OCI-LY7 (cell line): ENCODE data around the gene ENTR1. TPM values are rescaled to one million over a fixed set of nuclear protein-coding genes. Genes with fewer than 3 reads are reported as not detected.

Experiments used
- BruUV-seq: library from RNA; stranded (reverse); fragments of 400-500 nt; replicated peaks from 2 replicates; lab custom pipeline; 2021; lab: Mats Ljungman, UMichigan
- CTCF ChIA-PET: fragments of 300-600 bp; sonication (Branson Sonifier 250); formaldehyde crosslinking; loops from one replicate; lab custom pipeline; 2022; ENCODE audit warnings: antibody characterized with exemption; ENCODE audit not compliant: unreplicated experiment; lab: Charles Lee
- POLR2A ChIA-PET: fragments of 300-600 bp; sonication (Branson Sonifier 250); formaldehyde crosslinking; loops from one replicate; lab custom pipeline; 2022; ENCODE audit warnings: antibody characterized with exemption; lab: Charles Lee
- DNase-seq: peaks from one replicate; pipeline ENCODE4 v3.0.0-alpha.2; 2015; ENCODE audit warnings: low spot score
- H2AFZ ChIP-seq: fragments of 200-600 bp; sonication (generic), shearing (Covaris generic); 2 replicates; pipeline ENCODE4 v1.6.1; 2014; ENCODE audit warnings: mild to moderate bottlenecking, antibody characterized with exemption, low read length, moderate library complexity
- H3K27ac ChIP-seq: fragments of 200-600 bp; sonication (generic); 2 replicates; pipeline ENCODE4 v1.5.1; 2014; ENCODE audit warnings: mixed run types, low read depth, mild to moderate bottlenecking, moderate library complexity, low read length, inconsistent platforms; ENCODE audit not compliant: poor library complexity, severe bottlenecking
- H3K36me3 ChIP-seq: fragments of 200-600 bp; sonication (generic); 2 replicates; pipeline ENCODE4 v1.6.1; 2014; ENCODE audit warnings: mild to moderate bottlenecking, antibody characterized with exemption, low read length, moderate library complexity, mixed read lengths; ENCODE audit not compliant: insufficient read depth
- H3K4me1 ChIP-seq: fragments of 200-600 bp; sonication (generic); 2 replicates; pipeline ENCODE4 v1.5.1; 2014; ENCODE audit warnings: mild to moderate bottlenecking, low read length; ENCODE audit not compliant: insufficient read depth, poor library complexity, severe bottlenecking
- H3K4me2 ChIP-seq: fragments of 200-600 bp; sonication (generic); 2 replicates; pipeline ENCODE4 v1.6.1; 2014; ENCODE audit warnings: mild to moderate bottlenecking, low read length
- H3K4me3 ChIP-seq: fragments of 200-600 bp; sonication (generic); 2 replicates; pipeline ENCODE4 v1.5.1; 2014; ENCODE audit warnings: mild to moderate bottlenecking, low read depth, low read length; ENCODE audit not compliant: poor library complexity, severe bottlenecking
- H3K79me2 ChIP-seq: fragments of 200-600 bp; sonication (generic); 2 replicates; pipeline ENCODE4 v1.6.1; 2016; ENCODE audit warnings: low read depth, mild to moderate bottlenecking, low read length, moderate library complexity, mixed read lengths; ENCODE audit not compliant: insufficient read depth
- H3K9me2 ChIP-seq: fragments of 200-600 bp; sonication (generic); 2 replicates; pipeline ENCODE4 v1.6.1; 2016; ENCODE audit warnings: mild to moderate bottlenecking, low read length, mixed read lengths; ENCODE audit not compliant: insufficient read depth
- H3K9me3 ChIP-seq: fragments of 200-600 bp; sonication (generic); 2 replicates; pipeline ENCODE4 v1.6.1; 2014; ENCODE audit warnings: mild to moderate bottlenecking, mixed run types, low read length, mixed read lengths
- H4K20me1 ChIP-seq: fragments of 200-600 bp; sonication (generic); 2 replicates; pipeline ENCODE4 v1.6.1; 2014; ENCODE audit warnings: mild to moderate bottlenecking, antibody characterized with exemption, low read length, moderate library complexity, mixed read lengths; ENCODE audit not compliant: insufficient read depth
- CTCF ChIP-seq: fragments of 200-600 bp; sonication (generic); conservative IDR thresholded peaks from 2 replicates; pipeline ENCODE4 v1.5.1; 2014; ENCODE audit warnings: mild to moderate bottlenecking, antibody characterized with exemption, low read length, moderate library complexity, mixed read lengths
- EZH2phosphoT487 ChIP-seq: fragments of 200-600 bp; sonication (generic); IDR thresholded peaks from 2 replicates; pipeline ENCODE4 v1.6.1; 2018; ENCODE audit warnings: low read depth, borderline replicate concordance, mild to moderate bottlenecking, mixed run types, antibody characterized with exemption, low read length, moderate library complexity, mixed read lengths
- intact Hi-C: fragments of 100-400 bp; cut with micrococcal nuclease; formaldehyde crosslinking; loops from one replicate; pipeline ENCODE4 v1.10.0; 2022; ENCODE audit not compliant: unreplicated experiment
- total RNA-seq, 2 experiments: library from RNA; depleted of rRNA in 1 of 2; stranded (reverse); fragments of >200 nt in 1 of 2; shearing (Covaris generic) in 1 of 2; gene quantifications; 2 replicates each; pipeline ENCODE4 v1.2.3, GENCODE V29; 2014 to 2022

ENTR1 gene
- total RNA-seq, 2 experiments from 2014 or later = 103 to 109 TPM

DNA sequence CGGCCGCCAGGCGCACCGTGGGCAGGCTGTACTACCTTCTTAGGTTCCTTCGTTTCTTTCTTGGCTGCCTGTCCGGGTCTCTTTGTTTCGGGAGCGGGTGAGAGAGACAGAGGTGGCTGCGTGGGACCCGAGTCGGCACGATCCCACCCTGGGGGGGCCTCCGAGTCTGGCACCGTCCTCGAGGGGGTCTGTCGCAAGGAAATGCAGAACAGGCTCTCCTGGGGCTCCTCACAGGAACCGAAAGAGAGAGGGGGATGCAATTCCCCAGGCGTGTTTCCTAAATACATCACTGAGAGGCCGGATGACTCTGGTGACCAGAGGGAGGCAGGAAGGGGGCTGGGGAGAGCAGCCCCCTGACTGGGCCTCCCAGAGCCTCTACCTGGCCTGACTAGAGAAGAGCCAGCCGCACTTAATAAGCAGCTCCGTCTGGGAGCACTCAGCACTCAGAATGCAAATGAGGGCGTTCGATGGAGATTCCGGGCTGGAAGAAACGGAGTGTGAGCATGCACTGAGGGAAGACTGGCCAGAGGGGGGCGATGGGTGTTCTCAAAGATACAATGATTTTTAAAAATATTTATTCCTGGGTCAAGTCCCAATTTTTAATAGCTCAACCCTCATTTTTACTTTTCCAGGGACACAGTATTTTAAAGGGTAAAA lies 40.9 kb upstream of the ENTR1 start:
- no peaks in the 10 kb centered on the region for H3K9me3 ChIP-seq
- H2AFZ ChIP-seq = no peak overlapping the region
- ChIA-PET CTCF (no interaction called here), POLR2A (no interaction called here)
- no peak overlapping the region for H3K27ac ChIP-seq
- intact Hi-C loops = no loop called here
- peaks cover 86% of the 10 kb centered on the region for H3K36me3 ChIP-seq
- H3K4me1 ChIP-seq = no peaks in the 10 kb centered on the region
- no peaks in the 10 kb centered on the region for H4K20me1 ChIP-seq
- H3K4me3 ChIP-seq = no peak overlapping the region
- no peak overlapping the region for H3K4me2 ChIP-seq
- BruUV-seq = no TSS peak
- TF ChIP-seq CTCF = 0 out of 2 replicates have a peak, but pooled peaks have one; percentile 10
- no peak for TF ChIP-seq EZH2phosphoT487
- no peaks in the 10 kb centered on the region for H3K9me2 ChIP-seq
- H3K79me2 ChIP-seq = no peaks in the 10 kb centered on the region
- no peak for DNase-seq

DNA sequence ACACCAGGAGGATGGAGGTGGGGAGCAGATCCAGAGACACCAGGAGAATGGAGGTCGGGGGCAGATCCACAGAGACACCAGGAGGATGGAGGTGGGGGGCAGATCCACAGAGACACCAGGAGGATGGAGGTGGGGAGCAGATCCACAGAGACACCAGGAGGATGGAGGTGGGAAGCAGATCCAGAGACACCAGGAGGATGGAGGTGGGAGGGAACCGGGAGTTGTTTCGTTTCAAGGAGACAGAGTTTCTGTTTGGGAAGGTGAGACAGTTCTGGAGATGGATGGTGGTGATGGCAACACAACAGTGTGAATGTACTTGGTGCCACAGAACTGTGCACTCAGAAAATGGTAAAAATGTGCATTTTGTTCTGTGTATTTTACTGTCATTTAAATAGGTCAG lies 38.2 kb upstream of the ENTR1 start:
- H3K36me3 ChIP-seq = peaks cover 86% of the 10 kb centered on the region
- no peak for DNase-seq
- ChIA-PET POLR2A (no interaction called here), CTCF (no interaction called here)
- H3K27ac ChIP-seq = no peak overlapping the region
- H3K9me2 ChIP-seq = no peaks in the 10 kb centered on the region
- no peak for TF ChIP-seq EZH2phosphoT487
- H3K4me2 ChIP-seq = no peak overlapping the region
- BruUV-seq = no TSS peak
- intact Hi-C loops = no loop called here
- H3K79me2 ChIP-seq = no peaks in the 10 kb centered on the region
- H3K4me3 ChIP-seq = no peak overlapping the region
- H4K20me1 ChIP-seq = no peaks in the 10 kb centered on the region
- no peak overlapping the region for H2AFZ ChIP-seq
- H3K4me1 ChIP-seq = no peaks in the 10 kb centered on the region
- H3K9me3 ChIP-seq = no peaks in the 10 kb centered on the region

- no peak overlapping the region for H3K4me3 ChIP-seq
- H3K36me3 ChIP-seq = peaks cover 90% of the 10 kb centered on the region
- TF ChIP-seq EZH2phosphoT487 (no peak), CTCF (no peak)
- H3K27ac ChIP-seq = no peak overlapping the region
- CTCF ChIA-PET = no interaction called here
- POLR2A ChIA-PET = interaction anchor here (0.6 kb wide), 1 partner anchor 11 kb away, joined by 4 read pairs; no protein-coding TSS in a partner anchor
- no peaks in the 10 kb centered on the region for H3K79me2 ChIP-seq
- no peak overlapping the region for H3K4me2 ChIP-seq
- H3K9me2 ChIP-seq = no peaks in the 10 kb centered on the region
- DNase-seq = no peak
- H2AFZ ChIP-seq = no peak overlapping the region
- no peaks in the 10 kb centered on the region for H3K4me1 ChIP-seq
- no peaks in the 10 kb centered on the region for H4K20me1 ChIP-seq
- intact Hi-C loops = no loop called here
- no peaks in the 10 kb centered on the region for H3K9me3 ChIP-seq
- no TSS peak for BruUV-seq
These were observed 36.9 kb upstream of the ENTR1 start for GRCh38 chr9:136447173-136447778.
